DOHH2 (cell line): Measurements from ENCODE around the gene RHOD.

Experiments used
- H3F3A ChIP-seq: fragments of 200-600 bp; sonication (generic), shearing (Covaris generic); 2 replicates; pipeline ENCODE4 v1.6.0; 2016; ENCODE audit warnings: antibody characterized with exemption, mild to moderate bottlenecking; ENCODE audit not compliant: control insufficient read depth, insufficient read depth
- H3K27ac ChIP-seq: fragments of 200-600 bp; sonication (generic); 2 replicates; pipeline ENCODE4 v1.5.1; 2014; ENCODE audit warnings: low read depth, mild to moderate bottlenecking, low read length, moderate library complexity
- H3K27me3 ChIP-seq: fragments of 200-600 bp; sonication (generic); 2 replicates; pipeline ENCODE4 v1.6.1; 2014; ENCODE audit warnings: mild to moderate bottlenecking, low read length, mixed read lengths; ENCODE audit not compliant: control insufficient read depth
- H3K36me3 ChIP-seq: fragments of 200-600 bp; sonication (generic); 2 replicates; pipeline ENCODE4 v1.6.1; 2014; ENCODE audit warnings: mild to moderate bottlenecking, low read length, moderate library complexity, mixed read lengths; ENCODE audit not compliant: control insufficient read depth
- H3K4me1 ChIP-seq: fragments of 200-600 bp; sonication (generic); 2 replicates; pipeline ENCODE4 v1.6.1; 2014; ENCODE audit warnings: mild to moderate bottlenecking, low read length, mixed read lengths; ENCODE audit not compliant: control insufficient read depth
- H3K4me2 ChIP-seq: fragments of 200-600 bp; sonication (generic); 2 replicates; pipeline ENCODE4 v1.6.0; 2014; ENCODE audit warnings: mild to moderate bottlenecking, low read length, moderate library complexity
- H3K4me3 ChIP-seq: fragments of 200-600 bp; sonication (generic); 2 replicates; pipeline ENCODE4 v1.5.1; 2014; ENCODE audit warnings: mild to moderate bottlenecking, low read length, mixed read lengths
- H3K79me2 ChIP-seq: fragments of 200-600 bp; sonication (generic); 2 replicates; pipeline ENCODE4 v1.6.1; 2014; ENCODE audit warnings: mild to moderate bottlenecking, low read length, mixed read lengths; ENCODE audit not compliant: control insufficient read depth
- H3K9me2 ChIP-seq: fragments of 200-600 bp; sonication (generic); replicated peaks from 2 replicates; pipeline ENCODE4 v1.6.1; 2014; ENCODE audit warnings: mild to moderate bottlenecking, low read length, mixed read lengths; ENCODE audit not compliant: control insufficient read depth
- H3K9me3 ChIP-seq: fragments of 200-600 bp; sonication (generic); 2 replicates; pipeline ENCODE4 v1.6.1; 2014; ENCODE audit warnings: antibody characterized with exemption, low read length, mixed read lengths; ENCODE audit not compliant: control insufficient read depth, insufficient read depth
- H4K20me1 ChIP-seq: fragments of 200-600 bp; sonication (generic); 2 replicates; pipeline ENCODE4 v1.6.0; 2014; ENCODE audit warnings: low read depth, mild to moderate bottlenecking, antibody characterized with exemption, low read length, moderate library complexity; ENCODE audit not compliant: control insufficient read depth, insufficient read depth
- EZH2phosphoT487 ChIP-seq: fragments of 200-600 bp; sonication (generic); IDR thresholded peaks from 2 replicates; pipeline ENCODE4 v1.6.1; 2017; ENCODE audit warnings: borderline replicate concordance, mild to moderate bottlenecking, antibody characterized with exemption, low read length, moderate library complexity, mixed read lengths
- TF ChIP-seq, protein P1 (sequence below): fragments of 200-600 bp; sonication (generic); IDR thresholded peaks from one replicate; pipeline ENCODE4 v1.5.1; 2014; ENCODE audit warnings: antibody characterized with exemption, mild to moderate bottlenecking, low read depth, low read length; ENCODE audit not compliant: poor library complexity, severe bottlenecking

RHOD gene

DNA sequence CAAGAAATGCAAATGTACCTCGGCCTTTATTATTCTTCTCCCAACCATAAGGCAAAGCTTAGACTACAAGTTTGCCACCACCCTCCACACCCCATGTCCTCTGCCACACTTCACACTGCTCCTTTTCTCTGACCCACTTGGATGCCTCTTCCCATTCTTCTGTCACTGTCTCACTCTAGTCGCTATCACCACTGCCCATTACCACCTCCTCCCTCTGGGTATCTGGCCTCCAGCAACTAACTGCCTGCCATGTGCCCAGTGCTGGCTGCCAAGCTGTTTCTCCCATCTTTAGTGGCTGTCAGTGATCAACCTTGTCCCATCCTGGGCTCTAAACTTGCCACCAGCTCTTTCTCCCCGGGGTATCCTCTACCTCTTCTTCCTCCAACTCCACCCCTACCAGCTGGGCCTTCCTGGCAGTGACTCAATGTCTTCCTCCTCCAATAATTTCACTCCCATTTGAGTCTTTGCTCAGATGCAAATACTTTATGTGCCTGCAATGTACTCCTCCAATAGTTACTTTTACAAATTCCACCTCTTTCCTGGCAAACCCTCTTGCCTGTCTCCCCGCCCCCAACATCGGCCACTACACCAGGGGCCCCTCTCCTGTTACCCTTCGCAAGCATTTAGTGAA is 42.3 kb downstream of the RHOD start:
- TF ChIP-seq, protein P1, sequence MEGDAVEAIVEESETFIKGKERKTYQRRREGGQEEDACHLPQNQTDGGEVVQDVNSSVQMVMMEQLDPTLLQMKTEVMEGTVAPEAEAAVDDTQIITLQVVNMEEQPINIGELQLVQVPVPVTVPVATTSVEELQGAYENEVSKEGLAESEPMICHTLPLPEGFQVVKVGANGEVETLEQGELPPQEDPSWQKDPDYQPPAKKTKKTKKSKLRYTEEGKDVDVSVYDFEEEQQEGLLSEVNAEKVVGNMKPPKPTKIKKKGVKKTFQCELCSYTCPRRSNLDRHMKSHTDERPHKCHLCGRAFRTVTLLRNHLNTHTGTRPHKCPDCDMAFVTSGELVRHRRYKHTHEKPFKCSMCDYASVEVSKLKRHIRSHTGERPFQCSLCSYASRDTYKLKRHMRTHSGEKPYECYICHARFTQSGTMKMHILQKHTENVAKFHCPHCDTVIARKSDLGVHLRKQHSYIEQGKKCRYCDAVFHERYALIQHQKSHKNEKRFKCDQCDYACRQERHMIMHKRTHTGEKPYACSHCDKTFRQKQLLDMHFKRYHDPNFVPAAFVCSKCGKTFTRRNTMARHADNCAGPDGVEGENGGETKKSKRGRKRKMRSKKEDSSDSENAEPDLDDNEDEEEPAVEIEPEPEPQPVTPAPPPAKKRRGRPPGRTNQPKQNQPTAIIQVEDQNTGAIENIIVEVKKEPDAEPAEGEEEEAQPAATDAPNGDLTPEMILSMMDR = no peak
- TF ChIP-seq EZH2phosphoT487 = no peak
- no peaks in the 10 kb centered on the region for H3K9me3 ChIP-seq
- H3K4me2 ChIP-seq = no peak overlapping the region
- no peaks in the 10 kb centered on the region for H3K79me2 ChIP-seq
- no peaks in the 10 kb centered on the region for H4K20me1 ChIP-seq
- H3K27me3 ChIP-seq = 0 out of 2 replicates have a peak, but pooled peaks cover 5% of the 10 kb centered on the region
- H3K4me1 ChIP-seq = peaks cover 25% of the 10 kb centered on the region
- H3K27ac ChIP-seq = no peak overlapping the region
- no peaks in the 10 kb centered on the region for H3F3A ChIP-seq
- no peaks in the 10 kb centered on the region for H3K36me3 ChIP-seq
- no peaks in the 10 kb centered on the region for H3K9me2 ChIP-seq
- no peak overlapping the region for H3K4me3 ChIP-seq

DNA sequence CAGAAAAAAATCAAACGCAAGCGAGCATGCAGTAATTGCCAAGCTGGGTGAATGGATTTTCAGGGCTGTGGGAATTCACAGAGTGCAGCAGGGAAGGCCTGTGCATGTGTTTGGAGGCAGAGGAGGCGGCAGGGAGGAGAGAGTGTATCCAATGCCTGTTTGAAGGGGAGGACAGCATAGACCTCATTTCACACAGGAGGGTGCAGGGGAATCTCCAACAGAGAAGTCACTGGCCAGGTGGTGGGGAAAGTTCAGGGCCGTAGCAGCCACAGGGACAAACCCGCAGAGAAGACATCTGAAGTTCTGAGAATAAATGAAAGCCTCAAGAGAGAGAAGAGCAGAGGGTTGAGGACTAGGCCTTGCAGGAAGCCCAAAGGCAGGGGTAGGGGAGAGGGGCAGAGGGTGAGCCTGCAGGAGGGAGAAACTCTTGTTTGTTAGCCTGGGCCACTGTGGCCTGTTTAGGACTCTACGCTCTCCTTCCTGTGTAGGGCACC is 43.2 kb downstream of the RHOD start:
- no peak for TF ChIP-seq EZH2phosphoT487
- TF ChIP-seq, protein P1 = no peak
- no peaks in the 10 kb centered on the region for H3K9me3 ChIP-seq
- no peak overlapping the region for H3K27ac ChIP-seq
- H3K9me2 ChIP-seq = no peaks in the 10 kb centered on the region
- no peaks in the 10 kb centered on the region for H3K79me2 ChIP-seq
- no peaks in the 10 kb centered on the region for H3K36me3 ChIP-seq
- no peaks in the 10 kb centered on the region for H3F3A ChIP-seq
- no peak overlapping the region for H3K4me2 ChIP-seq
- no peaks in the 10 kb centered on the region for H4K20me1 ChIP-seq
- H3K4me1 ChIP-seq = peaks cover 20% of the 10 kb centered on the region
- no peak overlapping the region for H3K4me3 ChIP-seq
- H3K27me3 ChIP-seq = 0 out of 2 replicates have a peak, but pooled peaks cover 5% of the 10 kb centered on the region

DNA sequence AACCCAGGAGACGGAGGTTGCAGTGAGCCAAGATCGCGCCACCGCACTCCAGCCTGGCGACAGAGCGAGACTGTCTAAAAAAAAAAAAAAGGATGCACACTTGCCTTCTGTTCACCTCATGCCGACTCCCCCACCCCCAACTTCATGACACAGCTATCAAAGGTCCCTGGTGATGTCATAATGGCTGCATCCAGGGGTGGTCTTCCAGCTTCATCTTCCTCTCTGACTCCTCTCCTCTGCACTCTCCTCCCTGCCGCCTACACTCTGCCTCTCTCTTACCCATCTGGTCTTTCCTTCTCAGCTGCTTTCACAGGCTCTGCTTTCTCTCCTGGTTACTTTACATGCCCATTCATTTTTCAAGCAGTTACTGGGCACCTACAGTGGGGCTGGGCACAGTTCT is 46.0 kb downstream of the RHOD start:
- no peak overlapping the region for H3K4me2 ChIP-seq
- H3K9me3 ChIP-seq = no peaks in the 10 kb centered on the region
- peaks cover 18% of the 10 kb centered on the region for H3K4me1 ChIP-seq
- no peak overlapping the region for H3K4me3 ChIP-seq
- no peaks in the 10 kb centered on the region for H3F3A ChIP-seq
- H3K36me3 ChIP-seq = no peaks in the 10 kb centered on the region
- no peak overlapping the region for H3K27ac ChIP-seq
- H3K27me3 ChIP-seq = no peaks in the 10 kb centered on the region
- no peaks in the 10 kb centered on the region for H3K79me2 ChIP-seq
- H3K9me2 ChIP-seq = no peaks in the 10 kb centered on the region
- H4K20me1 ChIP-seq = no peaks in the 10 kb centered on the region
- no peak for TF ChIP-seq EZH2phosphoT487
- TF ChIP-seq, protein P1 = no peak
